WI38 (cell line): ENCODE data around the gene MAD1L1.

Source experiments
- H3K4me3 ChIP-seq: 2 replicates; pipeline ENCODE4 v1.5.1; 2011; ENCODE audit warnings: low read depth, mild to moderate bottlenecking, control low read depth, low read length
- CTCF ChIP-seq: IDR thresholded peaks from 2 replicates; pipeline ENCODE4 v1.5.1; 2012; ENCODE audit warnings: low read depth, mild to moderate bottlenecking, control low read depth, low read length

MAD1L1 gene

GRCh38 chr7:1854866-1855724 lies 377.6 kb downstream of the MAD1L1 start:
- H3K4me3 ChIP-seq: no peak overlapping the region
- no peak for TF ChIP-seq CTCF

- H3K4me3 ChIP-seq: no peak overlapping the region
- no peak for TF ChIP-seq CTCF
These were observed 378.5 kb downstream of the MAD1L1 start for GRCh38 chr7:1853986-1854865.

GRCh38 chr7:1853431-1853985 lies 379.2 kb downstream of the MAD1L1 start:
- no peak for TF ChIP-seq CTCF
- H3K4me3 ChIP-seq: no peak overlapping the region

GRCh38 chr7:1852517-1853430 lies 380.0 kb downstream of the MAD1L1 start:
- no peak for TF ChIP-seq CTCF

GRCh38 chr7:1851721-1852516 lies 380.8 kb downstream of the MAD1L1 start:
- H3K4me3 ChIP-seq: no peak overlapping the region
- no peak for TF ChIP-seq CTCF

More at GRCh38 chr7:1852517-1853430, 380.0 kb downstream of the MAD1L1 start:
- H3K4me3 ChIP-seq: no peak overlapping the region

GRCh38 chr7:1850976-1851571 lies 381.7 kb downstream of the MAD1L1 start:
- no peak overlapping the region for H3K4me3 ChIP-seq
- TF ChIP-seq CTCF: no peak
